Activated gamma-delta T cell treated with Interleukin-2 at 50 U/mL for 16 hours (primary cell): ENCODE results near the gene ITK.
A peak's percentile ranks its signal among the peaks of the same experiment; 100 is the strongest.

Experiments
- DNase-seq: peaks from one replicate; pipeline ENCODE4 v3.0.0-alpha.2; 2020

Gene ITK

DNA sequence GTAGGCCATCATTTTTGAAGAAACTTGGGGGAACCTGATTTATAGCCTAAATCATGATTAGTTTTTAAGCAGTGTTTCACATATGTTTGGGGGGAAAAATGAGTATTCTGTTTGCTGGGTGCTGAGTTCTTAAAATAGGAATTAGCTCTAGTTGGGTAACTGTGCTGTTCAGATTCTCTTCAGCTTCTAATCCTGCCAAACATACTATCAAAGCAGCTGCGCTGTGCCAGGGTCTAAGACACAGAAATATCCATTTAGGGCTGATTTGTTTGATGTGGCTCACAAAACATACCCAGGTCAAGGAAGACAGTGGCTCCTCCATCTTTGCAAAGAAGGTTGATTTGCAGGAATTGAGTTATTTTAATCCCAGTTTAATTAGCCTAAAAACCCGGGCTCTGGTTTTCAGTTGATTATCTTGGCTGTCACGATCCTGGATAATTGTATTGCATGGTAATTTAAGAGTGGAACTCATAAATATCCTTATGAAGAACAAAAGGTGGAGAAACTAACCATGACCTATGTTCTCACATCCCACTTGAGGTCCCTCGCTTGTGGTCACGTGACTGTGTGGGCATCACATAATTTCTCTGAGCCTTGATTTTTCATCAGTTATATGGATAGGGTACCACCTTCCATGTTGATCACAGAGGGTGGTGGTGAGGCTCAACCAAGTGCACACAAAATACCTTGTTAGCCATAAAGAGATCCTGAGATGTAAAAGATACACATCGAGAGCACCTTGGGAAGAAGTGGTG is 104.0 kb downstream of the ITK start:
- no peak for DNase-seq

DNA sequence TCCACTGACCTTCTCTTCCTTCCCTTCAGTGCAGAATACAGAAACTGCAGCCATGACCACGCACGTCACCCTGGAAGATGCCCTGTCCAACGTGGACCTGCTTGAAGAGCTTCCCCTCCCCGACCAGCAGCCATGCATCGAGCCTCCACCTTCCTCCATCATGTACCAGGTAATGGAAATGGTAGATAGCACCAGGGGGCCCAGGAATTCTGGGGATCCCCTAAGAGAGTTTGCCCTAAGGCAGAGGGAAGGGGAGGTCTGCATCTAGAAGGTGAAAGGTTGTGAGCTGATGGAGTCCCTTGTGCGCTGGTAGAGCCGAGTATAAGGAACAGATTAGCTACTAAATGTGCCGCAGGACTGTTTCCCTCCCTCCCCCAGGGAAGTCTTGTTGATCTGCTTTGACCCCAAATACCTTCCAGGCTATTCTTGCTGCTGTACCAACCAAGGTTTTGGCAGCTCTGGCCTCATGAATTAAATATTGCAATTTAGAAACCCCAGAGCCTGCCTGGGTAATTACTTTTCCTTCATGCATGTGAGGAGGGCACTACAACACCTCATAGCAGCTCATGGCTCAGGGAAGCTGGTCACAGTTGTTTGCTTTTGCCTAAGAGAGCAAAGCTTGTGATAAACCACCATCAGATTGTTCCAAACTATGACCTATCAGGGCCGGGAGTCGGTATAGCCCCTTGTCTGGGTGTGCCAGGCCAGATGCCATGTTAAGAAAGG is 104.8 kb downstream of the ITK start:
- DNase-seq, result no peak

DNA sequence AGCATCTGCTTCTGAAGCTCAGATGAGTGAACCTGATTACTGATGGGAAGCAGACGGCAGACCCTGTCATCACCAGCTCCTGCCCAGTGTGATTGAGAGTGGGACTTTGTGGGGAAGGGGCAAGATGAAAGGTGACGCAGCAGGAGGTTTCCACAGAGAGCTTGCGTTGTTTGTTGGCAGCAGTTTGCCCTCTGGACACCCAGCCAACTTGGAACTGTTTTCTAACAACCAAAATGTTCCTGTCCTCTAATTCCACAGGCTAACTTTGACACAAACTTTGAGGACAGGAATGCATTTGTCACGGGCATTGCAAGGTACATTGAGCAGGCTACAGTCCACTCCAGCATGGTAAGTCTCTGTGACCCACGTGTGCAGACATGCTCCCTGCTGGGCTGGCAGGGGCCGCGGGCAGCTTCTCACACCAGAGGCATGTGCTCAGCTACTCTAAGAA is 106.1 kb downstream of the ITK start:
- no peak for DNase-seq

DNA sequence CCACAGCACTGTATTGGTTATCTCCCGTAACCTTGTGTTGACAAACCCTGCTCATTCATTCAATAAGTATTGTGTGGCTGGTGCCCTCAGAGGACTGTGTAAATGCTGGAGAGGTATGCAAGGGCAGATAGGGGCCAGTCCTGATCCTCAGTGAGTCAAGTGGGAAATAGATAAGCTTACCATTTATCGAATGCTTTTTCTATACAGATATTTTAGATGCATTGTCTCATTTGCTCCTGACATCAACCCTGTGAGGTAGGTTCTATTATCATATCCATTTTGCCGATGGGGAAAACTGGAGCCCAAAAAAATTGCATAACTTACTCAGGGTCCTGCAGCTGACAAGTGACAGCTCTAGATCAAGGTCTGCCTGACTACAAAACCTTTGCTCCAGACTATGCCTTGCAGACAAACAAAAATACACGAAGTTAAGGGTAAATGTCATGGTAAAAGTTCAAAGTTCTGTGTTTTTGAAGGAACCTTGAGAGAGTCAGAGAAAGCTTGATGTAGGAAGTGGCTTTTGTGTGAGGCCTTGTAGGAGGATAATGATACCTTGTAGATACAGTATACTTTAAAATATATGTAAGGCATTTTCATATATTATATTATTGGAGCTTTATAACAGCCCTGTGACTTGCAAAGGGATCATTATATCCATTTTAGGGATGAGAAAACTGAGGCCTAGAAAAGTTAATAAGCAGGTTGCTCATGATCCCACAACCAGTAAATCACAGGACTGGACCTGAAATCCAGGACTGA is 107.9 kb downstream of the ITK start:
- no peak for DNase-seq

- no peak for DNase-seq
Observed at GRCh38 chr5:157289164-157289819, 108.7 kb downstream of the ITK start.

DNA sequence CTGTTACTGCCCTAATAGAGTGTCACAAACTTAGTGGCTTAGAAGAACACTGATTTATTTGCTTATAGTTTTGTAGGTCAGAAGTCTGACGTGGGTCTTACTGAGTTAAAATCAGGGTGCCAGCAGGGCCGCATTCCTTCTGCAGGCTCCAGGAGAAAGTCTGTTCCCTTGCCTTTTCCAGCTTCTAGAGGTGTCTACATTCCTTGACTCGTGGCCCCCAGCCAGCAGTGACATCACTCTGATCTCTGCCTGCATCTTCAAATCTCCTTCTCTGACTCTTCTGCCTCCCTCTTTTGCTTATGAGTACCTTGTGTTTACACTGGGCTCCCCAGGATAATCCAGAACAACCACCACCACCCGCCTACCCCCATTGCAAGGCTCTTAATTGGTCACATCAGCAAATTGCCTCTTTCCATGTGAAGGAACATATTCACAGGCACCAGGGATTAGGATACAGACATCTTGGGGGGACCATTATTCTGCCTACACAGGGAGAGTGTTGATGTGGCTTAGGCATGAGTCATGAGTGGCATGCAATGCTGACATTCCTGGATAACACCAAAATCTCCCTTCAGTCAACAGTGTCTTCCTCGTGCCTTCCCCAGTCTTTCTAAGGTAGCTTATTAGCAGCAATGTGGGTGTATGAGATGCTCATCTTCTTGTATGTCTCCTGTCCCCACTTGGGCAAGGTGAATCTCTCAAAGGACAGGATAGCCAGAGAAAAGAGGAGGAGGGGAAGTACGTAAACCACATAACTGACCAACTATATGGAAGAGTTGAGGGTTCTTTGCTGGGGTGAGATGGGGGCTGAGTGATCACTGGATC is 109.7 kb downstream of the ITK start:
- DNase-seq, result no peak

- no peak for DNase-seq
Observed at GRCh38 chr5:157290981-157291711, 110.5 kb downstream of the ITK start.

GRCh38 chr5:157292599-157292998 is 112.0 kb downstream of the ITK start:
- DNase-seq, result no peak

- DNase-seq, result no peak
Observed at GRCh38 chr5:157294407-157295091, 113.9 kb downstream of the ITK start.

DNA sequence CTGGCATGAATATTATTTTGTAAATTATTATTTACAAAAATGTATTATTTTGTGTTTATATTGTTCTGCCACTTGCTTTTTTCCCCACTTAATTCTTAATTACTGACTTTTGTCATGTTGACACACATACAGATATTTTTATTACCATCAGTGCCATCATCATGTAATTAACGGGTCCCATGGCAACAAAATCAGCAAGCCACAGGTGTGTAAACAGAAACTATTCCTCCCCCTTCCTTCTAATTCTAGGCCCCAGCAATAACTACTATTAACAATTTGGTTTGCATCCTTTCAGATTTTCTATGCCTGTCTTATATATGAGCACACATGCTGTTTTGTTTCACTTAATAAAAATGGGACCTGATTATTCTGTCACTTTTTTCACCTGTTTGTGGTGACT is 114.6 kb downstream of the ITK start:
- no peak for DNase-seq

GRCh38 chr5:157300564-157300963 is 119.9 kb downstream of the ITK start:
- no peak for DNase-seq

DNA sequence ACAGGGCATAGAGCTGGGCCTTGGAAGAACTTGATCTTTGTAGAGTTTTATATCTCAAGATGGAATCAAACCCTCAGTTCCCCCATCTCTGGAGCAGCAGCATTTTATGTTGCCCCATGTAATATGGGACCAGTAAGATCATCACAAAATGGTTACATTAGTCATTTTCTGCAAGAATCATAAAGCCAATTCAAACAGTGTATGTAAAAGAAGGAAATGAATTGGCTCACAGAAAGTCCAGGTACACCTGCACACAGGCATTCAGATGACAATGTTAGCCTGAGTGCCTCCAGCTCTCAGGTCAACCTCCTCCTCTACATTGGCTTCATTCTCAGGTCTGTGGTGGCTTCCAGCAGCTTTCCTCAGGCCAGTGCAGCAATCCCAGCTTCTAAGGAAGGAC is 120.4 kb downstream of the ITK start:
- no peak for DNase-seq

- DNase-seq, result no peak
Observed at GRCh38 chr5:157303023-157303422, 122.4 kb downstream of the ITK start.

DNA sequence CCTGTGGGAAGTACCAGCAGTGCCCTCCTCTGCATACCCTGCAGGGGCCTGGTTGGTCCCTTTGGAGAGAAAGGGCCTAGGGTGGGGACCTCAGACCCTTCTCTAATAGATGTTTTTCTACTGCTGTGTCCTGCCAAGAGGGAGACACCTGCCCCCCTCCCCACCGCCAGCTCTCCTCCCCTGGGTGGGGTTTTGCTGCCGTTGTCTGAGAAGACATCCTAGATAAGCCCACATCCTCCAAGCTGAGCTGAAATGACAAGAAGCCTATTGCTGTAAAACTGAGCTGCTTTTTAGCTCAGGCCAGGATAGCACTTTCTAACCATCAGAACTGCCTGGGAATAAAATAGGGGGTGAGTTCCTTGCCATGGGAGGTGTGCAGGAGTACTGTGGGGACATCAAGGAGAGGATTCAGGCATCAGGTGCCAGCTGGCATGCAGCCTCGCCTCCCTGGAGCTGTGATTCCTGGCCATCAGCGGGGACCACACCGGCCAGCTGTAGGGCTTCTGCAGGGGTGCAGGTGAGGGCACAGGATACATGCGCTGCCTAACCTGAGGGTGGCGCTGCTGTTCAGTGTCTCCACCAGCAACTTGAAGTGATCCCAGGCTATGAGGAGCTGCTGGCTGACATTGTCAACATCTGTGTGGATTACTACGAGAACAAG is 123.2 kb downstream of the ITK start:
- peak; percentile 37 for DNase-seq
